ENCODE measurements around the gene PDE4D. TPM values are rescaled to one million over a fixed set of nuclear protein-coding genes. Genes with fewer than 3 reads are reported as not detected.

The PDE4D gene
- total RNA-seq, 1 experiment from 2014 or later, result 2.1 TPM

DNA sequence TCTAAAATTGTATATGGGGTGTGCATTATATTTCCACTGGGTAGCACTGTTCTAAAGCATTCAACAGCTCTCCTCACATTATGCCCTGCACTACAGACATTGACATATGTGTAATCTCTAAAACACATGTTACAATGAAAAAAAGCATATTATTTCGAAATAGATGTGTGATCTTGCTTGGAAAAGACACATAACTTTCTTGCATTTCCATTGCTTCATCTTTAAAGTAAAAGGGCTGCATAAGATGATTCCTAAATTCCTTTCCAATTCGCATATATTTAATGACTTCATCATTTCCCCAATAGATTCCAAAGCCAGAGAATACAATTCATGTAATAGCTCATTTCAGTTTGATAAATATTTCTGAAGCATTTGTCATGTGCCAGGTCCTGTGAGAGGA lies 566.9 kb downstream of the PDE4D start:
- Histone ChIP-seq H3K18ac (ENCODE audit: insufficient read length, low read depth, low read length) (no peak overlapping the region), H3K79me1 (ENCODE audit: insufficient read depth, low read depth, low read length, poor library complexity, severe bottlenecking) (no peaks in the 10 kb centered on the region), H3K23ac (ENCODE audit: insufficient read length, low read depth, low read length) (no peak overlapping the region), H2BK120ac (ENCODE audit: low read depth, low read length, poor library complexity, severe bottlenecking) (no peak overlapping the region), H3K4ac (ENCODE audit: low read depth, low read length) (no peak overlapping the region), H3K4me2 (ENCODE audit: insufficient read depth, insufficient read length, low read length) (no peak overlapping the region), H4K8ac (replicated peaks; ENCODE audit: insufficient read length, low read depth, low read length) (no peak overlapping the region), H3K14ac (ENCODE audit: insufficient read depth, low read length) (no peak overlapping the region), H2AK5ac (ENCODE audit: insufficient read length, low read length) (no peak overlapping the region), H4K20me1 (ENCODE audit: control insufficient read depth, insufficient read depth, insufficient read length) (no peaks in the 10 kb centered on the region), H4K91ac (ENCODE audit: insufficient read length, low read depth, low read length) (no peak overlapping the region), H3K56ac (ENCODE audit: insufficient read length, low read depth, low read length) (no peak overlapping the region), H2BK12ac (ENCODE audit: insufficient read length, low read depth, low read length) (no peak overlapping the region), H2AFZ (ENCODE audit: low read length) (no peak overlapping the region), H4K5ac (ENCODE audit: insufficient read length, low read depth, low read length) (no peak overlapping the region), H2BK20ac (ENCODE audit: low read depth, low read length, poor library complexity, severe bottlenecking) (no peak overlapping the region), H2BK5ac (ENCODE audit: insufficient read length, low read length) (no peak overlapping the region), H3K9me3 (ENCODE audit: control insufficient read depth, low read depth, low read length) (no peaks in the 10 kb centered on the region), H2BK15ac (ENCODE audit: low read depth, low read length) (no peak overlapping the region), H3K4me1 (ENCODE audit: insufficient read depth, low read length) (no peaks in the 10 kb centered on the region), H3K27ac (ENCODE audit: insufficient read length, low read depth, low read length) (no peak overlapping the region), H3K27me3 (ENCODE audit: insufficient read depth, low read length) (no peaks in the 10 kb centered on the region), H3K9ac (ENCODE audit: extremely low read depth, insufficient read length, low read length) (no peak overlapping the region), H3T11ph (ENCODE audit: low read length) (no peak overlapping the region), H3K79me2 (ENCODE audit: insufficient read depth, low read length) (no peaks in the 10 kb centered on the region), H3K23me2 (ENCODE audit: insufficient read length, low read depth, low read length, poor library complexity, severe bottlenecking) (no peaks in the 10 kb centered on the region)
- DNase-seq, result no peak
- H3K27me3 Mint-ChIP-seq (ENCODE audit: low read depth), result no peaks in the 10 kb centered on the region
- no peaks in the 10 kb centered on the region for H3K9me3 Mint-ChIP-seq
- H3K27ac Mint-ChIP-seq, result no peak overlapping the region
- no peak overlapping the region for H3K4me3 Mint-ChIP-seq
- WGBS (ENCODE audit: extremely low coverage, insufficient read length, low lambda C conversion rate), result no CpG with 5 or more reads among the region's 2 CpGs
- TF ChIP-seq, protein P1, sequence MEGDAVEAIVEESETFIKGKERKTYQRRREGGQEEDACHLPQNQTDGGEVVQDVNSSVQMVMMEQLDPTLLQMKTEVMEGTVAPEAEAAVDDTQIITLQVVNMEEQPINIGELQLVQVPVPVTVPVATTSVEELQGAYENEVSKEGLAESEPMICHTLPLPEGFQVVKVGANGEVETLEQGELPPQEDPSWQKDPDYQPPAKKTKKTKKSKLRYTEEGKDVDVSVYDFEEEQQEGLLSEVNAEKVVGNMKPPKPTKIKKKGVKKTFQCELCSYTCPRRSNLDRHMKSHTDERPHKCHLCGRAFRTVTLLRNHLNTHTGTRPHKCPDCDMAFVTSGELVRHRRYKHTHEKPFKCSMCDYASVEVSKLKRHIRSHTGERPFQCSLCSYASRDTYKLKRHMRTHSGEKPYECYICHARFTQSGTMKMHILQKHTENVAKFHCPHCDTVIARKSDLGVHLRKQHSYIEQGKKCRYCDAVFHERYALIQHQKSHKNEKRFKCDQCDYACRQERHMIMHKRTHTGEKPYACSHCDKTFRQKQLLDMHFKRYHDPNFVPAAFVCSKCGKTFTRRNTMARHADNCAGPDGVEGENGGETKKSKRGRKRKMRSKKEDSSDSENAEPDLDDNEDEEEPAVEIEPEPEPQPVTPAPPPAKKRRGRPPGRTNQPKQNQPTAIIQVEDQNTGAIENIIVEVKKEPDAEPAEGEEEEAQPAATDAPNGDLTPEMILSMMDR (conservative IDR thresholded peaks at IDR 0.05), result no peak
- H3K4me1 Mint-ChIP-seq, result no peaks in the 10 kb centered on the region
- H3K36me3 Mint-ChIP-seq (ENCODE audit: insufficient read depth in 1 of 3, low read depth in 3 of 3), result no peaks in the 10 kb centered on the region
